Esophagus muscularis mucosa (tissue), 4 donors: Measurements from ENCODE around the gene KPNA1.

Source experiments
- CTCF ChIP-seq, 3 experiments: fragments of 200-600 bp in 2 of 3; fragments of 450-650 bp in 1 of 3; sonication (generic) in 2 of 3; IDR thresholded peaks; one replicate each; pipeline ENCODE4 v1.5.1; 2017 to 2019; ENCODE audit warnings: antibody characterized with exemption in 3 of 3, mild to moderate bottlenecking in 2 of 3, moderate library complexity in 1 of 3
- EP300 ChIP-seq: sonication (generic); formaldehyde crosslinking; IDR thresholded peaks from one replicate; pipeline ENCODE4 v1.6.1; 2017; ENCODE audit warnings: antibody characterized with exemption
- POLR2A ChIP-seq: fragments of 450-650 bp; IDR thresholded peaks from one replicate; pipeline ENCODE4 v1.6.1; 2017; ENCODE audit warnings: antibody characterized with exemption, moderate library complexity, mild to moderate bottlenecking, low read depth

- no peak for TF ChIP-seq CTCF (IDR thresholded peaks at IDR 0.05)
- no peak for TF ChIP-seq POLR2A
- TF ChIP-seq EP300, result no peak
These were observed 48.0 kb downstream of the KPNA1 start for GRCh38 chr3:122466701-122467240.
